Activated T-cell treated with anti-CD3 and anti-CD28 coated beads, Interleukin-2, amount 50 U/mL, for 4 hours (primary cell): ENCODE measurements around the gene NSF. TPM values are rescaled to one million over a fixed set of nuclear protein-coding genes. Genes with fewer than 3 reads are reported as not detected.
"Not testable (repeated sequence)": the region's sequence is repeated elsewhere in the genome, so short reads cannot be mapped to it uniquely, and the experiment has no call there.

Experiments used
- ATAC-seq, 2 donors: fragments of 200-7000 bp; cut with Tn5 transposase; one replicate each; pipeline ENCODE4 v1.10.0; 2021
- DNase-seq: peaks from one replicate; pipeline ENCODE4 v3.0.0-alpha.2; 2020
- H3K27me3 Mint-ChIP-seq: one replicate; pipeline ENCODE4 v1.8.0; 2021; ENCODE audit warnings: low read depth, mixed read lengths
- H3K36me3 Mint-ChIP-seq: one replicate; pipeline ENCODE4 v1.8.0; 2022; ENCODE audit warnings: mixed read lengths; ENCODE audit not compliant: insufficient read depth
- H3K4me1 Mint-ChIP-seq: one replicate; pipeline ENCODE4 v1.8.0; 2021; ENCODE audit warnings: low read depth, mixed read lengths
- H3K4me3 Mint-ChIP-seq: one replicate; pipeline ENCODE4 v1.8.0; 2021; ENCODE audit warnings: mild to moderate bottlenecking, moderate library complexity, mixed read lengths
- H3K9me3 Mint-ChIP-seq: one replicate; pipeline ENCODE4 v1.8.0; 2021; ENCODE audit warnings: mixed read lengths
- total RNA-seq, 3 donors: library from RNA; stranded (reverse); gene quantifications; one replicate each; pipeline ENCODE4 v1.2.1, GENCODE V29; 2021

NSF gene
- total RNA-seq, 3 donors from 2014 or later, result 24.0 to 28.1 (median 25.2) TPM

DNA sequence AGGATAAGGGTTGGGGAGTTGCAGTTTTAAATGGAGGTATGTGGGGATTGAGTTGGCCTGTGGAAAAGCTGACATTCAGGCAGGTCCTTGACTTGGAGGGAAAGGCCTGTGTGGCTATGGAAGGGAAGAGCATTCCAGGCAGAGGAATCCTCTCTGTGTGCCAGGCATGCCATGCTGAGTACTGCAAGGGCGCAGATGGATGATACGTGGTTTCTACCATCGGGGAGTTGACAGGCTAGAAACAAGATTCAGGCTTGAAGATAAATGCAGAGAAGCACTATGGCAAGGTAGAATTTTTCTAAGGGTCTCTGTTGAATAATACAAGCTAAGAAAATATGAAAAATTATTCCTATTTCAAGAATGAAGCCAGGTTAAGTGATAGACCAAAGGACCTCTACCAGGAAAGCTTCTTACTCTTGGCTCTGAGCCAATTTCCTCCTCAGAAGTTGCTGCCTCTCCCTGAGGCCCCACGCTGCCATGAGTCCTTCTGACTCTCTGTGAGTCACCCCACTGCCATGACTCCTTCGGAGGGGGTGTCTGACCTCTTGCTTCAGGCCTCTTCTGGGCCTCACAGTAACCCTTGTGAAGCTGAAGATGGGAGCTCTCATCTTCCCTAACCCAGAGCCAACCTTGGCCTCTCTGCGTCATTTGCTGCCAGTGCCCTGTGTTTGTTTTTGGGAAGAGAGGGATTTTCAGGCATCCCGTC is 152.2 kb downstream of the NSF start:
- H3K9me3 Mint-ChIP-seq, result no peaks in the 10 kb centered on the region
- H3K27me3 Mint-ChIP-seq, result no peaks in the 10 kb centered on the region
- no peak overlapping the region for H3K4me3 Mint-ChIP-seq
- H3K36me3 Mint-ChIP-seq, result peaks cover 10% of the 10 kb centered on the region
- ATAC-seq (peak in 1 of 2 donors; percentile 18), DNase-seq (no peak)
- no peaks in the 10 kb centered on the region for H3K4me1 Mint-ChIP-seq

GRCh38 chr17:46744441-46744840 is 154.0 kb downstream of the NSF start:
- no peaks in the 10 kb centered on the region for H3K27me3 Mint-ChIP-seq
- no peaks in the 10 kb centered on the region for H3K4me1 Mint-ChIP-seq
- no peaks in the 10 kb centered on the region for H3K9me3 Mint-ChIP-seq
- DNase-seq, result no peak
- no peak overlapping the region for H3K4me3 Mint-ChIP-seq
- no peak for ATAC-seq
- H3K36me3 Mint-ChIP-seq, result peaks cover 15% of the 10 kb centered on the region

DNA sequence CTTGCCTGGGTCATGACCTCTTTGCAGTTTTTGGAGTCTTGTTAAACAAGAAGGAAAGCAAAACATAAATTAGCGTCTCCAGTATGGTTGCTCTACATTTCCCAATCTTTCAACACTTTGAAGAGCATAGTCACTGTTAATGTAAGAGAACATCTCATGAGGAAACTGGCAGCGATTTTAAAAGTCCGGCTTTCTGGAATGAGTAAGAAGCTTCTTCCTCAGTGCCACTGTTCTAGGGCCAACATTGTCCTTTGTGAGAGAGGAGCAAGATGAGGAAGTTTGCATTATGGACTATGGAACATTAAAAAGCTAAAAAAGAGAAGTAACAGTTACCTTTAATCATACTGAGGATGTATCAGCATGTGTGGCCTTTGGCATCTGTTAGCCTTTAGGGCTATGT is 154.9 kb downstream of the NSF start:
- no peaks in the 10 kb centered on the region for H3K4me1 Mint-ChIP-seq
- DNase-seq, result no peak
- peaks cover 15% of the 10 kb centered on the region for H3K36me3 Mint-ChIP-seq
- H3K27me3 Mint-ChIP-seq, result no peaks in the 10 kb centered on the region
- H3K4me3 Mint-ChIP-seq, result no peak overlapping the region
- ATAC-seq, result no peak
- no peaks in the 10 kb centered on the region for H3K9me3 Mint-ChIP-seq

DNA sequence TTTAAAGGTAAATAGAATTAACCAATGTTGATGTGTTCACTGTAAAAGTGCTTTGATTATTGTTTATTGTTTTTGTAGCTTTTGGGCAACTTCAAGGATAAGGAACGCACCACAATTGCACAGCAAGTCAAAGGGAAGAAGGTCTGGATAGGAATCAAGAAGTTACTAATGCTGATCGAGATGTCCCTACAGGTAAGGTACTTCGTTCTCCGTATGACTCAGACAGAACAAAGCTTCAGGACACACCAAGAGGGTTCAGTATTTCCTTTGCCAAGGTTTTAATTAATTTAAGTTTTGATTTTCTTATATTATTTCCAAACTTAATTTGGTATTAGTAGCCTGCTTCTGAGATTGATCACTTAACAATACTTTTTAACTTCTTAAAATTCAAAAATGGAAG is 161.0 kb downstream of the NSF start:
- H3K27me3 Mint-ChIP-seq, result no peaks in the 10 kb centered on the region
- no peaks in the 10 kb centered on the region for H3K4me1 Mint-ChIP-seq
- H3K9me3 Mint-ChIP-seq, result no peaks in the 10 kb centered on the region
- H3K36me3 Mint-ChIP-seq, result peaks cover 28% of the 10 kb centered on the region
- no peak for DNase-seq
- H3K4me3 Mint-ChIP-seq, result no peak overlapping the region
- ATAC-seq, result no peak

DNA sequence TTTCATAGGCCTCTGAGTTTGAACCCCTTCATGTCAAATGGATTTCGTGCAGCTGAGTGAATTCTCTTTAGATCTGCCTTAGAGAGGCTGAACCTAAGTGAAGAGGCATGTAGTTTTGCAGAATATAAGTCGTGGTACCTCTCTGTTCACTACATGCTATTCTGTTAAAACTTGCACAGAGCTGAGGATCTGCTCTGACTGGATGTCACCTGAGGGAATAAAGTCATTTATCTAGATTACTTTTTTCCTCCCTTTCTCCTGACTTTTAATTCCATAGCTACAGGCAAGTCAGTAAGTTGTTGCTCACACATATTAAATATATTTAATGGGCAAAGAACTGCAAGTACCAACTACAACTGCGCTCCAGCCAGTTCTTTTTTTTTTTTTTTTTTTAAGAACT is 163.3 kb downstream of the NSF start:
- no peak for ATAC-seq
- Mint-ChIP-seq H3K36me3 (peaks cover 32% of the 10 kb centered on the region), H3K27me3 (no peaks in the 10 kb centered on the region), H3K4me1 (no peaks in the 10 kb centered on the region), H3K9me3 (no peaks in the 10 kb centered on the region), H3K4me3 (no peak overlapping the region)
- no peak for DNase-seq

DNA sequence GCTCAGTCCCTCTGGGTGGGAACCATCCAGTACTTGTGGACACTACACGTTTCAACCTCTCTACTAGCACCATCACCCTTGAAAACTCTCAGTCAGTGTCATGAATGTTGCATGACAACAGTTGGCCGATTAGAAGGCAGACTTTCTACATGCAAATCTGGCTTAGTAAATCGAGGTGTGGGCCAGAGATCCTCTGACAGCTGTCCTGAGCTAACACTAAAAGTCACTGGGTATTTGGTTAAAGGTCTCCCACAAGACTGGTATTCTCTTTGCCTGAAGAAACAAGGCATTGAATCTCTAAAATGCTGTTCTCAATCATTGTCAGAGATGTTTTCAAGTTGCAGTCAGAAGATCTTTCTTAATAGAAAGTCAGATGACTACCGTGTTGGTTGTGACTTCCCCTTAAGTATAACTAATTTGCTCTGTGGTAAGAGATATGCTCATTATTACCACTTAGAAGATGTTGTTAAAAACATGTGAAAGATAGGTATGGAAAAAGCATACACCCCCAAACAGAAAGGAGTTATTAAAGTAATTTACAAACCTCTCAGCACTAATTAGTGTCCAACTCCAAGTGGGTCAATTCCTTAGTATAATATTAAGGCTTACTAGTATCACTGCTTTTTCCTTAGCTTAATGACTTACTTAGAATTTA is 165.7 kb downstream of the NSF start:
- Mint-ChIP-seq H3K9me3 (no peaks in the 10 kb centered on the region), H3K4me1 (no peaks in the 10 kb centered on the region), H3K27me3 (no peaks in the 10 kb centered on the region), H3K36me3 (peaks cover 30% of the 10 kb centered on the region), H3K4me3 (no peak overlapping the region)
- no peak for ATAC-seq
- no peak for DNase-seq

GRCh38 chr17:46756861-46757260 is 166.4 kb downstream of the NSF start:
- Mint-ChIP-seq H3K36me3 (peaks cover 30% of the 10 kb centered on the region), H3K9me3 (no peaks in the 10 kb centered on the region), H3K4me3 (no peak overlapping the region), H3K4me1 (no peaks in the 10 kb centered on the region), H3K27me3 (no peaks in the 10 kb centered on the region)
- ATAC-seq (no peak), DNase-seq (no peak)

DNA sequence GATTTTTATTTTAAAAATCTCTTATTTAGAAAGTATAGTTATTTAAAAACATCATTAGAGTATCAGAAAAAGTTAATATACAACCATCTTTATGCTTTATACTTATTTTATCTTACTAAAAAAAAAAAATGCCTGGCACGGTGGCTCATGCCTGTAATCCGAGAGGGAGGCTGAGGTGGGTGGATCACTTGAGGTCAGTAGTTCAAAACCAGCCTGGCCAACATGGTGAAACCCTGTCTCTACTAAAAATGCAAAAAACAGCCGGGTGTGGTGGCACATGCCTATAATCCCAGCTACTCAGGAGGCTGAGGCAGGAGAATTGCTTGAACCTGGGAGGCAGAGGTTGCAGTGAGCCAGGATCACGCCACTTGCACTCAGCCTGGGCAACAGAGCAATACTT is 167.1 kb downstream of the NSF start:
- DNase-seq, H3K4me3 Mint-ChIP-seq, ATAC-seq, H3K27me3 Mint-ChIP-seq, H3K9me3 Mint-ChIP-seq, H3K4me1 Mint-ChIP-seq: not testable (repeated sequence)
- peaks cover 30% of the 10 kb centered on the region for H3K36me3 Mint-ChIP-seq

- H3K4me1 Mint-ChIP-seq, result no peaks in the 10 kb centered on the region
- peaks cover 29% of the 10 kb centered on the region for H3K36me3 Mint-ChIP-seq
- no peaks in the 10 kb centered on the region for H3K9me3 Mint-ChIP-seq
- ATAC-seq (no peak), DNase-seq (no peak)
- no peaks in the 10 kb centered on the region for H3K27me3 Mint-ChIP-seq
- no peak overlapping the region for H3K4me3 Mint-ChIP-seq
Measured at GRCh38 chr17:46758614-46759013, 168.1 kb downstream of the NSF start.

GRCh38 chr17:46759141-46759540 is 168.7 kb downstream of the NSF start:
- H3K4me1 Mint-ChIP-seq, result no peaks in the 10 kb centered on the region
- H3K36me3 Mint-ChIP-seq, result peaks cover 27% of the 10 kb centered on the region
- no peak overlapping the region for H3K4me3 Mint-ChIP-seq
- no peaks in the 10 kb centered on the region for H3K27me3 Mint-ChIP-seq
- no peak for DNase-seq
- ATAC-seq, result no peak
- H3K9me3 Mint-ChIP-seq, result no peaks in the 10 kb centered on the region

GRCh38 chr17:46763416-46763815 is 172.9 kb downstream of the NSF start:
- DNase-seq (no peak), ATAC-seq (no peak)
- Mint-ChIP-seq H3K4me3 (no peak overlapping the region), H3K36me3 (peaks cover 6% of the 10 kb centered on the region), H3K27me3 (peaks cover 5% of the 10 kb centered on the region), H3K4me1 (no peaks in the 10 kb centered on the region), H3K9me3 (no peaks in the 10 kb centered on the region)

GRCh38 chr17:46764000-46764708 is 173.7 kb downstream of the NSF start:
- peaks cover 6% of the 10 kb centered on the region for H3K27me3 Mint-ChIP-seq
- peaks cover 4% of the 10 kb centered on the region for H3K36me3 Mint-ChIP-seq
- H3K4me3 Mint-ChIP-seq, result no peak overlapping the region
- DNase-seq (no peak), ATAC-seq (no peak)
- no peaks in the 10 kb centered on the region for H3K4me1 Mint-ChIP-seq
- no peaks in the 10 kb centered on the region for H3K9me3 Mint-ChIP-seq

DNA sequence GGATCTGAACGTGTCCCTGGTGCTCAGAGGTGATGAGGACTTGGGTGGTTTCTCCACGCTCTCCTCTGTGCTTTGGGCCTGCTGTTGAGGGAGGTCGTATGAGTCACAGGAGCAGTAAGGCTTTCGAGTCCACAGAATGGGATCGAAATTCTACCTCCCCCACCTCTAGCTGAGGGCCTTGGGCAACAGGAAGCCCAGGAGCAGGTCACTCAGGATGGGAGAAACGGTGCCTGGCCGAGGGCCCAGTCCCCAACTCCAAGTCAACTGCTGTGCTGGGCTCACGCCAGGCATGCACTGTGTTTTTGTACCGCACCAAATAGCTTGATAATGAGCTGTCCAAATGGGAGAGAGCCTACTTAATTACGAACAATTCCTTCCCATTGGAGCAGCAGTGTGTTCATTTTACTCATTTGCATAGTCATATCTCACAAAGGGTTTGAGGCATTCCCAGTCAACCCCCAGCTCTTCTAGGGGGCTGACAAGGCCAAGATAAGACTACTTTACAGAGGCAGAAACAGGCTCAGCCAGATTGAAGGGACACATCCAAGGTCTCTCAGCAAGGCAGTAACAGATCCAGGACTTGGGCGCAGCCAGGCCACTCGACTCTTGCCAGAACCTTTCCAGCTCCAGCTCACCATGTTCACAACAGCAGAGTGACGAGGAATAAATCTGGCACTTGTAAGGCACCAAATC is 174.4 kb downstream of the NSF start:
- H3K4me3 Mint-ChIP-seq, result no peak overlapping the region
- no peak for ATAC-seq
- peaks cover 9% of the 10 kb centered on the region for H3K27me3 Mint-ChIP-seq
- no peaks in the 10 kb centered on the region for H3K9me3 Mint-ChIP-seq
- no peaks in the 10 kb centered on the region for H3K4me1 Mint-ChIP-seq
- H3K36me3 Mint-ChIP-seq, result no peaks in the 10 kb centered on the region
- DNase-seq, result no peak

DNA sequence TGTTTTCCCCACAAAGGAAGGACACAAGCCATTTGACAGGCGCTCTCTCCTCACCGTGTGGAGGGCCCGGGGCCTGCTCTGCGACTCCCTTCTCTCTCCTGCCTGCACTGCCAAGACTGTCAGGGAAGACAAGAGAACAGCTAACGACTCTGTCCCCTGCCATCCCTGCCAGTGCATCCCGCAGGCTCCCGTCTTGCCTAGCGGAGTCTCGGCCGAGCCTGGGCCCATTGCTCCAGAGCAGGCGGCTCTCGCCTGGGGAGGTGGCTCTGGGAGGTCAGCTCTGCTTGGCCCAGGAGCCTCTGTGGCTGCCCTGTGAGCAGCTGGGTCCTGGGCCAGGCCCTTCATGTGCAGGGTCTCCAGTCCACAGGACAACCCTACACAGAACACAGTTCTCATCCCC is 175.0 kb downstream of the NSF start:
- H3K9me3 Mint-ChIP-seq, result no peaks in the 10 kb centered on the region
- ATAC-seq (no peak), DNase-seq (no peak)
- H3K27me3 Mint-ChIP-seq, result peaks cover 13% of the 10 kb centered on the region
- no peak overlapping the region for H3K4me3 Mint-ChIP-seq
- no peaks in the 10 kb centered on the region for H3K36me3 Mint-ChIP-seq
- peaks cover 3% of the 10 kb centered on the region for H3K4me1 Mint-ChIP-seq
